GDM1 (cell line): ENCODE results near the gene GRK5.

ENCODE experiments used
- DNase-seq: peaks from one replicate; lab custom pipeline; 2025; lab: John Stamatoyannopoulos, UW

Gene GRK5

DNA sequence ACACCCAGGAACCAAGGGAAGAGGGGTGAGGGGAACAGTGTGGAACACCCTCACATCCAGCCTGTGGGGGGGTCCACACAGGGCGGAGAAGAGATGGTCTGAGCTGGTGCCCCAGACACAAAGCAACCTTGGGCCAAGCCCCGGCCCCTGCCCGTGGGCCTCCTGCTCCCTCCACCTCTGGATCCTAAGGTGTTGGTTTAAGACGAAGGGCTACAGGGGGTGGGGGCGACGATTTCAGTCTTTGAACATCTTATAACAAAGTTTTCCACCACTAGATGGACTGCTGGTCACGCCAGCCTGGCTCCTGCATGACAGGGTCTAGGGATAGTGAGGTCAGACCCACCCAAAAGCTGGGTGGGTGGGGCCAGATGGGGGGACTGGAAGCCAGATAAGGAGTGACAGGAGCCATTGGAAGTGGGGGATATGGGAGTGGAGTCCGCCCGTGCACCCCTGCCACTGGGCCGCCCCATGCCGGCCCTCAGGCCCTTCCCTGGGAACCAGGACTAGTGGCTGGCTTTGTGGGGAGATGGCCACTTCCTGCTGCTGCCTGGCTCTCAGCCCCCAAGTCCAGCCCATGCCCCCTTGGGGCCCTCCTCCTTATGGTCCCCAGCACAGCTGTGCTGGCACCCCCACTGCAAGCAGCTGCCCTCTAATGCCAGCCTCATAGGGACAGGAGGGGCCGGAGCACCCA lies 236.7 kb downstream of the GRK5 start:
- no peak for DNase-seq

DNA sequence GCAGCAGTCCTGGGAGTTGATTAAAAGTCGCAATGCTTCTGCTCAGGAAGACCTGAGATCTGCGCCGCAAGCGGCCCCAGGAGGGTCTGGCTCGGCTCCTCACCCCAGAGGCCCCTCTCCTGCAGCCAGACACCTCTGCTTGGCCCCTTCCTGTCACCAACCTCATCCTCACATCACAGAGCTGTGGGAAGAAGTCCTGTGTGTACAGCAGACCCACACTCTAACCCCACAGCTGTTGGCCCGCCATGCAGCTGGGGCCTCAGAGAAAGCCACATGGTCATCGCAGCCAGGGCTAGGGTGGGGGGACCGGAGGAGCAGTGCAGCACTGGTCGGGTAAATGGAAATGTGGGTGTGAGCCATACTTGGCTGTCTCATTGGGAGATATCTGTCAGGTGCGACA lies 237.5 kb downstream of the GRK5 start:
- DNase-seq, result no peak

DNA sequence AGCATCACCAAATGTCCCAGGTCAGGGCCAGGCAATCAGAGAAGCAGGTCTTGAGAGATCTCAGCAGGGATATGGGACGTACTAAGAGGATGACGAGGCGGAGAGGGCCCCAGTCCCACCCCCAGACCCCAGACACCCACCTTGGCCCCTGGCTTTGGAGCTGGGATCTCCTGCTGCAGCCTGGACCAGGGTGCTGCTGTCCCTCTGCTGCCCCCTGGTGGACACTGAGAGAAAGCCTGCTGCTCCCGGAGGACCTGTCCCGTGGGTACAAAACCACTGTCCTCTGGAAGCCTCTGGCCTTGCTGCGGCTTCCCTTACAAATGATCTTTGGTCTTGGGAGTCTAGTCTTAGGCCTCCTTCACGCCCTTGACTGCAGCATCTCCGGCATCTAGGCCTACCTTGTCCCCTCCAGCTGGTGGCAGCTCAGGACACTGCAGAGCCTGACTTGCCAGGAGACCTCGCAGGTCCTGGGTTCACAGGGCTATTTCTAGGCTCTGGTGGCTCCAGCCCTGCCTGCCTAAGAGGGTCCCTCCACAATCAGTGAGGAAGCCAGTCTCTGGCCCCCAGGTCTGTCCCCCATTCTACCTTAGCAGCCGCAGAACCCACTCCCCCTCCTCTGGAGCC lies 238.1 kb downstream of the GRK5 start:
- peak; percentile 49 for DNase-seq

DNA sequence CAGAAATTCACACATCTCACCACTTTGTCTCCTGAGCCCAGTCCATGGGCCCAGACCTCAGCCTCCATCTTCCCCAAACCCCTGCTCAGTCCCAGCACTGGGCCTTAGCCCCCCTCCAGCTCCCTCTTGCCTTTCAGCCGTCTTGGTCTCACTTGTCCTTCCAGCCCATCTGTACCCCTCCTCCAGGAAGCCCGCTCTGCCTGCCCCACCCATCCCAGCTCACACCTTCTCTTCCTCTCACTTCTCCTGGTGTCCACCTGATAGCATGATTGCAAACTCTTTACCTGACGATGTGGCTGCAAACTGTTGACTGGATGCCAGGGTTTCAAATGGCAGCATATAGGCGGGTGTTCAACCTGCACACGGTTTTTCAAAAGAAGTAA lies 238.6 kb downstream of the GRK5 start:
- DNase-seq, result no peak

DNA sequence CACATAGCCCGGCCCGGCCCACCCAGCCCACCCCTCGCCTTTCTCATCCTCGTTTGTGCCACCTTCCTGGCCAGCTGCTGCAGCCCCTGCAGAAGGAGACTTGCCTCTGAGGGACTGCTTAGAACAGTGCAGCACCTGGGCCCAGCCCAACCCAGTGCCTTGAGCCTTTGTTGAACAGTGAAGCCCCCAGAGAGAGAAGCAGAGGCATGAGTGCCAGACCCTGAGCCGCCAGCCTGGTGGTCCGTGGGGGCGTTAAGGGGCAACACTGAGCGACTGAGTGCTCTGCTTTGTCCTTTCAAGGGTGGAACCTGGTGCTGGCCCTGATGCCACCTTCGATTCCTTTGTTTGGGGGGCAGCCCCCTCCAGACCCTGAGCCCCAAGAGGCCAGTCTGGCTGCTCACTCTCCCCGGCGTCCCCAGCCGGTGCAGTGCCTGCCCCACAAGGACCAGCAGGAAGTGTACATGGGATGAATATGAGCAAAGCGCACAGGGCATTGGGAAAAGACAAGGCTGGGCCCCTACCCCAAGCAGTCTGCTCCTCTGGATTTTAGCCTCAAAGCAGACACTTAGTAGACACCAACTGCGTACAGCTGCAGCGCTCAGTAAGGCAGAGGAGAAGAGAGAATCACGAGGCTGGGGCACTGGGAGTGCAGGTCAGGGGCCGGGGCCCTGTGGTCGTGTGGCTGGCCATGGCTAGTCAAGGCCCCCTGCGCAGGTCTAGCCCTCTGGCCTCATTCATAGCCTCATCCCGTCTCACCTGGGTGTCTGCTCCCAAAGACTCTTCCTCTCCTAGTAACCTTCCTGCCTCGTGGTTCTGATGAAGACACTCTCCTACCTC lies 239.3 kb downstream of the GRK5 start:
- no peak for DNase-seq

DNA sequence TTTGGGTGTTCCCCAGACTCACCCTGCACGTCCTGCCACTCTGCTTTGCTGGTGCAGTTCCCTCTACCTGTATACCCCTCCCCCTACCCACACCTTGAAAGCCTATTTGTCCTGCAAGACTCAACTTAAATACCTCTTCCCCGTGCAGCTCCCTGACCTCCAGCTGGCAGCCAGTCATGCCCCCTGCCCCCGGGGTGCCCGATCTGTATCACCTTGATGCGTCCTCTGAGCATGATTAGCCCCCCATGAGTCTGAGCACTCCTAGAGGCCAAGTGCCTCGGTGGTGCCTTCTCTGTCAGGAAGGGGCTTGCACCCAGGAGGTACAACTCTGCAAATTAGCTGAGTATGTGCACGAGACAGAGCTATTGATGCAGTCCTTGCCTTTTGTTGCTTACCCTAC lies 240.1 kb downstream of the GRK5 start:
- no peak for DNase-seq

DNA sequence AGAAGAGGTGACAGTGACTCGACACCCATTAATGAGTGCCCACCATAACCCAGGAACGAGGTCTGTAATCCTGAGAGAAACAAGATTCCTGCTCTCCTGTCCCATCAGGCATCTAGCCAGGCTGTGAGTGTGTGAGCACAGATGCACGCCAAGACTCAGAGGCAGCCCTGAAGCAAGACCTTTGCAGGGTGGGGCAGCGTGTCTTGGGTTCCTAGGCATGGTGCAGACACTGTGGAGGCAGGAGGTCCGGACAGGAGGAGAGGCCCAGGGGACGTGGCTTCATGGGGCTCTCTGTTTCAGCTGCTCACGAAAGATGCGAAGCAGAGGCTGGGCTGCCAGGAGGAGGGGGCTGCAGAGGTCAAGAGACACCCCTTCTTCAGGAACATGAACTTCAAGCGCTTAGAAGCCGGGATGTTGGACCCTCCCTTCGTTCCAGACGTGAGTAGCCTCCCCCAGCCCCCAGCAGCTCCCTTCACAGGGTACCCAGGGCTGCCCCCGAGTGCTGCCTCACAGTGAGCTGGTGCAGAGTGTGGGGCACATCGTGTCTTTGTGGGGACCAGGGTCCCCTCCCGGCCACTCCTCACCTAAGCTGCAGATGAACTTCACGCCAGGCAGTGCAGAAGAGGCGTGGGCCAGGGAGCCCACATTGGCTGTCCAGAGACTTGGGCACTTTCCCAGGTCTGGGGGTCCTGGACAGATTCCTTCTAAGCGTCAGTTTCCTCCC lies 240.6 kb downstream of the GRK5 start:
- DNase-seq, result no peak

DNA sequence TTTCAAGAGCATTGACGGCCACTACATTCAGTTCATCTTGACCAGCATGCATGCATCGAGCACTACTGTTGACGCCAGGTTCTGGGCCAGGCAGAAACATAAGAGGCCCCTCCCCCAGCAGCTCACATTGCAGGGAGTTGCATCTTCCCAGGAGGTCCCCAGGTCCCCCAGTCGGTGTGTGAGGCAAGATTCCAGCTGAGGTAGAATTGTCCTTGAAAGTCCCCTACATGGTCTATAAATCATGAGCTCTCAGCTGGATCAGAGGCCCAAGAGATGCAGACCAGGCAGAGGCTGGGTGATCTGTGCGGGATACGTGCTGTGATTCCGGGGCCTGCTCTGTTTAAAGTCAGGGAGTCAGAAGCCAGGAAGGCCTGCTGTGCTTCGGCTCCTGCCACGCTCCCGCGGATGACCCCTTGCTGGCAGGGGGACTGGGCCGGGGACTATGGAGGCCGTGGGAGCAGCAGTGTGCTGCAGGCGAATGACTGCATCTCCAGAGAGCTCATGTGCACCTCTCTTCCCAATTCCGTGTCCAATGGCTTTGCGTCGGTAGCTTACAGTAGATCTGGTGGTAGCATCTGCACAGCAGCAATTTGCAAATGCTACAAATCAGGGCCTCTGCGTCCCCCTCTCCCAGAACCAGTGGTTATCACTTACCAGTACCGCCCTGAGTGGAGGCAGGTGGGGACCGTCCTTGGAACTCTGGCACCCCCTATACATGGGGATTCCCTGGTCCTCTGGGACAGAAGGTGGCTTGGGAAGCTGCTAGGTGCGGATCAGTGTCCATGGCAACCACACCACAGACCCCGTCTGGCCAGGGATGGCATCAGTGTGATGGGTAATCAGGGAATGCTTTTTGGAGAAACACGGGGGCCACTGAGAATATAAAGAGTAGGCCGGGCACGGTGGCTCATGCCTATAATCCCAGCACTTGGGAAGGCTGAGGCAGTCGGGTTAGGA lies 241.5 kb downstream of the GRK5 start:
- no peak for DNase-seq

DNA sequence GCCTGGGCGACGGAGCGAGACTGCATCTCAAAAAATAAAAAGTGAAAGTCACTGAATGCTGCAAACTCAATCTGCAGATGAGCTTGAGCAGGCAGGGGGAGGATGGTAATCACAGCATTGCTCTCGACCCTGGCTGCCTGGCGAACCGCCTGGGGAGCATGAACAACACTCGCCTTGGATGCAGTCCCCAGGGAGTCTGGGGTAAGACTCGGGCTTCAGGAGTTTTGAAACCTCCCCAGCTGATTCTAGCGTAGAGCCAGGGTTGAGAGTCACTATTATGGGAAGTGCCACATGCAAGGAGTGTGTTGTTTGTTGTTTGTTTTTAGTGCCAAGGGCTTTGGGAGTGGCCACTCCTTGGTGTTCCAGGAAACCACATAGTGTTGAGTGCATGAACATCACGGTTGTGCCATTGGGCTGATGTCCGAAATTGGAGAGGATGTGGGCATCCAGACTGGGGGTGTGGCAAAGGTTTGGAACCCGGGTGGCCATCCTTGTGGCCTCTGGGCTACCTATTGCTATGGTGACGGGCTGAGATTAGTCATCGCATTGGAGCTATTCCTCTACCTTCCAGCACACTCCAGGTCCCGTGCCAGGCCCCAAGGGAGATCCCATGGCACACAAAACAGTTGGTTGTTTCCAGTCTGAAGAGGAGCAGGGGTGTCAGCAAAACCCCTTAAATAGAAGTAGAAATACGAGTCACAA lies 242.5 kb downstream of the GRK5 start:
- no peak for DNase-seq

DNA sequence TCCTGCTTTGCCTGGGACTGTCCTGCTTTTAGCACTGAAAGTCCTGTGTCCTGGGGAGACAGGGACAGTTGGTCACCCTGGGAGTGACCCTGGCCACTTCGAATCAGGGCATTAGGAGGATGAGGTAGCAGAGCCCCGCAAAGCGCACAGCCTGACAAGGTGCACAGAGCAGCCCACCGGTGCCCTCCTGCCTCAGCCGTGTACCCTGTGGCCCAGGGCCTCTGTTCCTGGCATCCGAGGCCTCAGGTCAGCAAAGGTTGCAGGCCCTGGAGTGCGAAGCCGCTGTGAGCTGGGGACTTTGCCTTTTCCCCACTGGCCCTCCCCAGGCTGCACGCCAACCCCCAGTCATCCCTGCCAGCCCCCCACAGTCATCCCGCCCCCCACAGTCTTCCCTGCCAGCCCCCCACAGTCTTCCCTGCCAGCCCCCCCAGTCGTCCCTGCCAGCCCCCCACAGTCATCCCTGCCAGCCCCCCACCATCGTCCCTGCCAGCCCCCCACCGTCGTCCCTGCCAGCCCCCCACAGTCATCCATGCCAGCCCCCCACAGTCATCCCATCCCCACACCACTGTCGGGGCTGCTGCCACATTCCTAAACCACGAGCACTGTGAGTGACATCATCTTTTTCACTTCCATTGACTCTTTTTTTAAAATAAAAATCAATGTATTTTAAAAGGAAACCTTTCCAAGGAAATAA lies 243.4 kb downstream of the GRK5 start:
- no peak for DNase-seq

DNA sequence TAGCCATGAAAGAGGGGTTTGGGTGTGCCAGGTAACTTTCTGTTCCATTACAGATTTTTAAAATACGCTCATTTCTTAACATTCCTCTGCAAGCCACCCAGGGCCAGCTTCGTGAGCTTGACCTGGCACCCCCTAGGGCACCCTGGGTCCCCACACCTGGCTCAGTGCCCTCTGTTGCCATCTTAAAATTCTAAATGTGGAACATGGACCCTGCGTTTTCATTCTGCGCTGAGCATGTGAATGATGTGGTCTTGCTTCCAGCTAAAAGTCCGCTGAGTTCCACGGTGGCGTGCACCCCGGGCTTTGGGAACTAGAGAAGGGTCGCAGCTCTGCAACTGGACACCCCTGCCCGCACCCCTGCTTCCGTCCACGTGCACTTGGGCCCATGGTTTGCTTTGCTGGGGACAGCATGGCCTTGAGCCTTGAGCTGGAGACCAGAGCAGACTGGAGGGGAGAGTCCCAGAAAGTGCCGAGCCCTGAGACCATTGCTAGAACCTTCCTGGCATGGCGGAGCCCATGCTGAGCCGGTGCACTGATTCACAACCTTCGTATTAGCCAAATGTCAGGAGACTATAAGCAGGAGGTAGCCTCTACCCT lies 244.0 kb downstream of the GRK5 start:
- no peak for DNase-seq

DNA sequence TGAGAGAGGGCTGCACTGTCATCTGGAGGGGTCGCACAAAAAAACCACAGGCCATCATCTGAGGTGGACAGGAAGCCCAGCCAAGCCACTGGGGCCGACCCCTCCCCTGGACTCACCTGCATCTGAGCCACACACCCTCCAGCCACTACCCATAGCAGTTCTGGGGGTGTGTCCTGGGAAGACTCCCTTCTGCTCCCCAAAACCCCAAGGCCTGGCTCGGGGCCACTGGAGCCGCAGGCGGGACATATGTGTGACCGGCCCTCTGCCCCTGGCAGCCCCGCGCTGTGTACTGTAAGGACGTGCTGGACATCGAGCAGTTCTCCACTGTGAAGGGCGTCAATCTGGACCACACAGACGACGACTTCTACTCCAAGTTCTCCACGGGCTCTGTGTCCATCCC lies 245.0 kb downstream of the GRK5 start:
- no peak for DNase-seq

DNA sequence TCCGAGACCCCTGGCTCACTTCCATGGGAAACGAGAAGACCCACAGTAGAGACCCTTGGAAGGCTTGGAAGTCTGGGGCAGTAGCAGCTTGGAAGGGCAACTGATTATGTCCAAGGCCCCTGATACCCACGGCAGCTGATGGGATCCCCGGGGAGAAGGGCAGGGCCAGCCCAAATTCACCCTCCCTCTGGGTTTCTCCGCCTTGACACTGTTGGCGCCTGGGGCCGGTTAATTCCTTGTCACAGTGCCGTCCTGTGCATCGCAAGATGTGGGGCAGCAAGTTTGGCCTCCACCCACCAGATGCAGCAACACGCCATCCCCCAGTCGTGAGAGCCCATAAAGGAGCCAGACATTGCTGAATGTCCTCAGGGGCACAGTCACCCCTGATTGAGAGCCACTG lies 245.9 kb downstream of the GRK5 start:
- no peak for DNase-seq

DNA sequence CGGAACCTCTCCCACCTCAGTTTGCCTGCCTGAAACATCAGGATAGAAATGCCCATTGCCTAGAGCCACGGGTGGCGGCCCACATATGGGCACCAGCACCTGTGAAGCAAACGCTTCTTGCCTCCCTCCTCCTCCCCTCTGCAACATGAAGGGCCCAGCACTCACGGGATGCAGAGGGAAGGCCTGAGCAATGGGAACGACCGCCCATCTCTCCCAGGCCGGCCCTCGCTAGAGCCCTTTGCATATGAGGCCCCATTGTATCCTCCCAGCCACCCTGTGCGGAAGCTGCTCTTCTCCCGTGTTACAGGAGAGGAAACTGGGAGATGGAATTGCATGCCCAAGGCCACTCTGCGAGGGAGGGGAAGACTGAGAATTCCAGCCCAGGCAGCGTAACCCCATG lies 246.9 kb downstream of the GRK5 start:
- no peak for DNase-seq

DNA sequence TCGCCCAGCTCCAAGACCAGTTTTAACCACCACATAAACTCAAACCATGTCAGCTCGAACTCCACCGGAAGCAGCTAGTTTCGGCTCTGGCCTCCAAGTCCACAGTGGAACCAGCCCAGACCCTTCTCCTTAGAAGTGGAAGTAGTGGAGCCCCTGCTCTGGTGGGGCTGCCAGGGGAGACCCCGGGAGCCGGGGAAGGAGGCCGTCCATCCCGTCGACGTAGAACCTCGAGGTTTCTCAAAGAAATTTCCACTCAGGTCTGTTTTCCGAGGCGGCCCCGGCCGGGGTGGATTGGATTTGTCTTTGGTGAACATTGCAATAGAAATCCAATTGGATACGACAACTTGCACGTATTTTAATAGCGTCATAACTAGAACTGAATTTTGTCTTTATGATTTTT lies 247.6 kb downstream of the GRK5 start:
- DNase-seq, result no peak

DNA sequence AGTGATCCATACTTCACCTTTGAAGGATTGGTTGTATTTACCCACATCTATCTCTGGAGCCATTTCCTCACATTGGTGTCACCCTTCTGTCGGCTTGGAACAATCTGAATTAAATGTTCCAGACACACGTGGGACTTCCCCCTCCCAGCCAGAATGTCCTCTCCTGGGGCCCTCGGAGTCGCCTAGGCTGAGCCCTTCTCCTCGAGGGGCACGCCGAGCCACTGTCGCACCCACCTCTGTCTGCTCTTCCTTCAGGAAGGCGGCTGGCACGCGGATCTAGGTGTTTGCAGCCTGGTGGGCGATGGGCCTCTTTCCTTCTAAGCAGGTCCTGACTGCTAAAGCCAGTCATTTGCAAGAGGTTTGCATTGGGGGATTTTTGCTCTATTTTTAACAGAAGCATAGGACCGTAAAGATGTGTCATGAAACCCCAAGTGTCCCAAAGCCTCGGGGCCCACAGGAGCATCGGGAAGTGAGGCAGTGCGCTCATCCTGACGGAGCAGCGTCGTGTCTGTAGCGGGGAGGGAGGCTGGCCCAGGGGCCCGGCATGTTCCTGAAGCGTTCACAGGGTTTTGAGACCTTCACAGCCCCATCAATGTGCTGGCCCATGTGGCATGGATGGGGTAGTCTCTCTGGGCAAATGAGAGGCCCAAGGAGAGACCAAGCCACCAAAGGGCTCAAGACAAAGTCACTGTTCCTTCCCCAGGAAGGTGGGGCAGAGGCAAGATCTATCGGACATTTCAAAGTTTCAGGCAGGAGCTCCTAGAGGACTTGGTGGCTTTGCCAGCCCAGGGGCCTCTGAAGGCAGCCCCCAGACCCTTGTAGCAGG lies 248.5 kb downstream of the GRK5 start:
- DNase-seq, result no peak

DNA sequence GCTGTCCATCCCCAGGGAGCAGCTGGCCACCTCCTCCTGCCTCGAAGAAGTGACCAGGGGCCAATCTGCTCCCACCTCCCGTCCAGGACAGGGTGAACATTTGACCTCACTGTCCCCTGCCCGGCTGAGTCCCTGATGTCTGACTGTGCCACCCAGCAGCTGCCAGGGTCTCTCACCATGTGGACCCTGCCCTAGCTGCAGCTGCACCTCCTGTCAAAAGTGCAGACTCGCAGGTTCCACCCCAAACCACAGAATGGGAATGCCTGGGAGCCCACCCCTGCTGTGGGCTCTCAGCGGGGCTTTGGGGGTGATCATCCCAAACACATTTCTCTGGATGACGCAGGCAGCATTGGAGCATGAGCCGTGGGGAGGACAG lies 249.1 kb downstream of the GRK5 start:
- no peak for DNase-seq

DNA sequence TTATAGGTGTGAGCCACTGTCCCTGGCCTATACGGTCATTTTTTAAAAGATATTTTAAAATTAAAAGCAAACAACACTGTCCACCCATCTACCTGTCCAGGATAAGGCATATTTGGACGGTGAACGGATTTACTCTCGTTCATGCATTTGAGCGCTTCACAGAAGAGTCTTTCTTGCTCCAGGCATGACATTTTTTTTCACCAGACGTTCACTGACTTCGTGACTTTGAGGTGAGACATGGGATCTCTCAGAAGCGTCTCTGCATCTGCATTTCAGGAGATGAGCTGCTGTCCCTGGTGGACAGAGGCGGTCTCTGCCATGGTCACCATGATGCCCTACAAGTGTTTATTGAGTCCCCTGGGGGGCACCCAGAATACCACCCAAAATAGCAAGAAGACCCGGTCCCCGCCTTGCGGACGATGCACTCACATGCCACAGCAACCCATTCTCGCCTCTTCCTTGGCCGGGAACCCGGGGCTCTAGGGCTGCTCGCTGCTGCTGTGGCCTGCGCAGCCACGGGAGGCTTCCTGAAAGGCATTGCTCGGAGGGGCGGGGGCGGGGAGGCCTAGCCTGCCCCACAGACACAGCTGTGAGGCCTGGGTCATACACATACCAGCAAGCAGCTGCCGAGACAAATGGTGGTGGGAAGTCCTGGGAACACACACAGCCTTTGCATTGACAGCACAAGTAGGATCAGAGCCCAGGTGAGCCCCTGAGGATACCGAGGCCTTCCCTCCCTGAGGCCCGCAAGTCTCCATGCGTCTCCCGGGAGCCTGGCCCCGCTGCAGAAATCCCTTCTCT lies 250.8 kb downstream of the GRK5 start:
- no peak for DNase-seq
